HG03196 (cell line): ENCODE results near the gene ADARB2.
"Not testable (repeated sequence)": the region's sequence is repeated elsewhere in the genome, so short reads cannot be mapped to it uniquely, and the experiment has no call there.

Source experiments
- ATAC-seq: cut with Tn5 transposase; IDR thresholded peaks from one replicate; pipeline ENCODE4 v1.9.1; 2021; ENCODE audit not compliant: unreplicated experiment

The ADARB2 gene

DNA sequence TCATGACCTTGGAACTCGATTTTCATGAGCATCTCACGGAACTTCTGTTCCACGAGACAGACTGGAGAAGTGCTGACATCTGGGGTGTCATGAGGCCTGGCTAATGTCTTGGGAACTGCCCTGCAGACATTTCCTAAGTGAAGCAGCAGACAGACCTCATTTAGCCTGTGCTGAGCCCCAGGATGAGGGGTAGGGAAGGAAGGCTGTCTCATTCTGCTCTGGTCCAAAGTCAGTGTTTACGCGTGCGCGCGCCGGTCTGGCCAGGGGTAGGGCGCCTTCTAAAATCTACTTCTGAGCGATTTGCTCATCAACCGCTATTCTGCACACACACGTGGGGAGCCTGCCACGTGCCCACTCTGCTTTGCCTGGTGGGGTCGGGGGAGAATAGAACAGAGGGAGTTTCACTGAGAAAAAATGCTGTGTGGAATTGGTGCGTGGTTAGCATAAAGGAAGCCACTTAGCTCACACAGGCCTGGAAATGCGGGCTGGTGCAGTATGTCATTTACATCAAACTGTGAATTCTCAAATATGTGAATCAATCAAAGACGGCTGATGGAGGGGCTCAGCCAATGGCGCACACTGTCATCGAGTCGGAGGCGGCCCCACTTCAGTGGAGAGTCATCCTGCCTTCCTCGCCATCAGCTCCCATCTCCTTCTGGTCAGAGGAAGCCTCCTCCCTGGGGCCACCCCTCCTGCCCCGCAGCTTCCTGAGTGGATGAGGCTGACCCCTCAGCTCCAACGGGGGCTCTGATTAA, 335.1 kb downstream of the ADARB2 start:
- no peak for ATAC-seq

DNA sequence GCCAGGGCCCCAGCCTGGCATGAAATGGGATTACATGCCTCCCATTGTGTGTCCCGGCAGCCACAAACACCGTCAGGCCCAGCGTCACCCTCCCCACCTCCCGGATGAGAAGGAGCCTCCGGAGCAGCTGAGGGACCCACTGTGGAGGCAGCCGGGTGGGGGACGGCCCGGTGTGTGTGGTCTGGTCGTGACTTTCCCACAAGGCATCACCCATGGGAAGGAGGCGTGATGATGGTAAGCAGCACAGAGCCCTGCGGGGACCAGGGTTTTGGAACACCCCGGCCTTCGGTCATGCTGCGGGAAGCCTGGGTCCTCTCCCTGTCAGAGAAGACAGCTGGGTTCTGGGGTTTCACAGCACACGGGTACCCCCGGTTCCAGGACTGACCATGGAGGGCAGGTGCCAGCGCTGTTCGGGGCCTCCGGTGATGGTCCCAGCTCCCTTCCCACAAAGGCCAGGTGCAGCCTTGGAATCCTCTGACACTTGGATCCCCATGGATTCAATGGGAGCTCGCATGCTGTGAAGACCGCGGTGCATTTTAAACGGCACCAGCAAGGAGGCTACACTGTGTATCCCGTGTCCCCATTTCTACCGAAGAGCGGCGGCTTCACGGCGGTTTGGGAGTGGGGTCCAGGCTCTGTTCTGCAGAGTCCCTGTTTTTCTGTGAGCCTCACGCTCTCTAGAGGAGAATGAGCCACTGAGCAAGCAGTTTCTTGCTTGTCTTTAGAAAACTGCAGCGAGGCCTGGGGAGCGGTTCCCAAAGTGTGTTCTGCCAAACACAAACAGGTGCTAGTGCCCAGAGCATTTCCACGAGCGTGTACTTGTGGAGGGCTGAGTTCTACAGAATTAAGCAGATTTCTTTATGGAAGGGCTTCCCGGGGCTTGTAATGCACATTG, 336.0 kb downstream of the ADARB2 start:
- no peak for ATAC-seq

DNA sequence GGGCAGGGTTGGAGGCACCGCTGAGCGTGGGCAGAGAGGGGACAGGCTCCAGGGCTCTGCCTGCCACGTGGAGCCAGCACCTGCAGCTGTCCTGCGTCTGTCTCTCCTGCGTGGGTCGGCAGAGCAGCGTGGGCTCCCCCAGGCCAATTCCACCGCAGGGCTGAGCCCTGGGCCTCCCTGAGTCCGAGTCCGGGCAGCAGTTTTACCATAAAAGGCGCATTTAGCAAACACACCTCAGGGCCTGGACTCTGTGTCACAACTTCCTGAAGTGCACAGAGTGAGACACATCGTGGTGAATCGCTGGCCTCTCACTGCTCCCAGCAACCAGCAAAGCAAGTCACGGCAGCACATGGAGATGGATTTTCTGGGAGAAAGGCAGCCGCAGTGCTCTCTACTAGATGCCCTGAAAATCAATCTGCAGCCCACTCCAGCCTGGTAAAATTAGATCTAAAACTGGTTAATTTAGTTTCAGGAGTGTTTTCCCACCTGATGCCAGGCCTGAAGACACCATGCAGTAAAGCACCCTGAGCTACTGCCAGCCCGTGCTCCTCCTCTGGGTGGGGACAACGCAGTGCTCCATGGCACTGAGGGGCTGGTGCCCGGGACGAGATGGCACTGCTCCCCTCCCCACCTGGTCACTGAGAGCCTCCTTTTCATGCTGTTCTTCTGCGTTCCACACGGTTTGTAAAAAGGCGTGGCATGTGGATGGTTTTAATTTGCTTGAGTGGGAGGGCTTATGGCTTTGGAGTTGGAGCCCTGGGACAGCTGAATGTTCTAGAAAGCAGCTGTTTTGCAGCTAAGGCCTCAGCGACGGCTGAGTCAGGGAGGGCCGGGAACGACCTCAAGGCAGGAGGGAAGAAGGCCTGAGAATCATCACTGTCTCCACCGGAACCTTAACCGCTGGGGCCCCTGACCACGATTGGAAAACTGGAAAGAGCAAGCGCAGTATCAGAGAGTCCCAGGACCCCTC, 336.9 kb downstream of the ADARB2 start:
- ATAC-seq, result no peak

DNA sequence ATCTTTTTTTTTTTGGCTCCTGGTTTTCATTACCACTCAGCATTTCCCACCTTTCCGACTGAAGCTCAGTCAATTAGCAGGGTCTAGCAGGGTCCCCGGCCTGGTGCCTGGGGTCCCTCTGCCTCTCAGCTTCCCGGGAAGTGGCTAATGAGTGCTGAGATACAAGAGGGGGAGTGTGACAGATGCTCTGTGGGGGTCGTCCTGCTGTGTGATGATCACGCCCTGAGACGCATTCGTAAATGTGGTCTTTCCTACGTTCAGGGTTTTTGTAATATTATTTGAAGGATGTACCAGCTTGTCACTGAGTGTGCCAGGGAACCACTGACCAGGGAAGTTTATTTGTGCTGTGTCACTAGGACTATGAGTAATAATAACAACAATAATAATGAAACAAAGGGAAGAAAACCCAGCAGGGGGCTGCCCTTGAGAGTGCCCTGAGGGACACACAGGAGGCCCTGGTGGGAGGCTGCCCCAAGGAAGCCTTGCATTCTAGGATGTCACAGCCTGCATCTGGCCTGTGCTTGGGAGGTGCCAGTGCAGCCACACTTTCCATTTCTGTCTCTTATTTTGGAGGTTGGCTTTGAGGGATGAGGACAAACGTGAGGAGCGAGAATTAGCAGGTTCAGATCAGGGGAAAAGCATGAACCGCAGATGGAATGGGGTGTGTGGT, 337.8 kb downstream of the ADARB2 start:
- ATAC-seq, result no peak

DNA sequence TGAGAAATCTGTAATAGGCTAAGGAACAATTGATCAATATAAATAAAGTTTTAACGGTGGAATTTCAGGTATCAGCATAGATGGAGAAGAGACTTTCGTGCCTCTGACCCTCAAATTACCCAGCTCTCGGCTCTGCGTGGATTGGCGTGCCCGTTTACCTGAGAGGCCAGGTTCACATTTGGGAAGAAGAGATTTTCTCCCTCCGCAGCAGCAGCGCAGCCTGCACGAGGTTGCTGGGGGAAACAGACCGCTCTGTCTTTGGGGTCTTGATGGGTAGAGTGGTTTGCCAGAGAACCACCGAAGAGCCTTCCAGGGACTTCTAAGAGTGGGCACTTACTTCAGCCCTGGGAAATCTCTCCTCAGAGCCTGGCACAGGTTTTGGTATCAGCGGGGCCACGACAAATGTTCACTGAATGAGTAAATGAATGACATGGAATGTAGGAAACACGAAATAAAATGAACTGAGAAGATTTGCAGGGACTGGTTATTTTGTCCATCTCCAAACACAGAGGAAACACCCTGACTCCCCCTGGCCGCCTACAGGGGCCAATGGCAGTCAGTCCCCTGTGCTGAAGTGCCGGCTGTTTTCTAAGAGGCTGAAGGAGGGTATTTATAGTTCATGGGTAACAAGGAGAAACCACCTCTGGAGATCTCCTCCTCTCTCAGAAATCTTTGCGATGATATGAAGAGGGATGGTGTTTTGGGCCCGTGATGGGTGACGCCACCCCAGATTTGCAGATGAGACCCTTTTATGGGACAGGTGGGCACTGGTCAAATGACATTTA, 338.5 kb downstream of the ADARB2 start:
- no peak for ATAC-seq

DNA sequence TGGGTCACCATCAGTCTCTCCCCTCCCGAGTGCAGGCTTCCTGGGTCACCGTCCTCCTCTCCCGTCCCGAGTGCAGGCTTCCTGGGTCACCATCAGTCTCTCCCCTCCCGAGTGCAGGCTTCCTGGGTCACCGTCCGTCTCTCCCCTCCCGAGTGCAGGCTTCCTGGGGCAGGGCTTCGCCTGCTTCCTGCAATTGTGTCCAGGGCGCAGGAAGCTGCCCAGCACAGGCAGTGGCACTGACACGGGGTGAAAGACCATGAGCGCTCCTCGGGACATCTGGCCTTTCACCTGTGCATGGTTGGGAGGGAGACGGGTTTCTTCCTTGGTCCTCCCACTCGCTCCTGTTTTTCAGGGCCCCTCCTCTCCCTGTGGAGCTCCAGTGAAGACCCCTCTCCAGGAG, 339.2 kb downstream of the ADARB2 start:
- ATAC-seq, result not testable (repeated sequence)

DNA sequence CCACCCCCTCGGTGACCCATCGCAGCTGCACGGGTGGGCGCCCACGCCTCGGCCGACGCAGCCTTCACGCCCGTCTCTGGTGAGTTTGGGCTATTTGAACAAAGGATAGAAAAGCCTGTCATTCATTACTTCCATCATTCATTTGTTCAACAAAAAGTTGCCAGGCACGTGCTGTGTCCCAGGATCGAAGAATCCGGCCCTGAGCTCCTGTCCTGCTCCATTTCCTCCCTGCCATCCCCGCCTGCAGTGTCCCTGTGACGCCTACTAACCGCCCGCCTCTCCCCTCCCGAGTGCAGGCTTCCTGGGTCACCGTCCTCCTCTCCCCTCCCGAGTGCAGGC, 341.1 kb downstream of the ADARB2 start:
- ATAC-seq, result no peak

DNA sequence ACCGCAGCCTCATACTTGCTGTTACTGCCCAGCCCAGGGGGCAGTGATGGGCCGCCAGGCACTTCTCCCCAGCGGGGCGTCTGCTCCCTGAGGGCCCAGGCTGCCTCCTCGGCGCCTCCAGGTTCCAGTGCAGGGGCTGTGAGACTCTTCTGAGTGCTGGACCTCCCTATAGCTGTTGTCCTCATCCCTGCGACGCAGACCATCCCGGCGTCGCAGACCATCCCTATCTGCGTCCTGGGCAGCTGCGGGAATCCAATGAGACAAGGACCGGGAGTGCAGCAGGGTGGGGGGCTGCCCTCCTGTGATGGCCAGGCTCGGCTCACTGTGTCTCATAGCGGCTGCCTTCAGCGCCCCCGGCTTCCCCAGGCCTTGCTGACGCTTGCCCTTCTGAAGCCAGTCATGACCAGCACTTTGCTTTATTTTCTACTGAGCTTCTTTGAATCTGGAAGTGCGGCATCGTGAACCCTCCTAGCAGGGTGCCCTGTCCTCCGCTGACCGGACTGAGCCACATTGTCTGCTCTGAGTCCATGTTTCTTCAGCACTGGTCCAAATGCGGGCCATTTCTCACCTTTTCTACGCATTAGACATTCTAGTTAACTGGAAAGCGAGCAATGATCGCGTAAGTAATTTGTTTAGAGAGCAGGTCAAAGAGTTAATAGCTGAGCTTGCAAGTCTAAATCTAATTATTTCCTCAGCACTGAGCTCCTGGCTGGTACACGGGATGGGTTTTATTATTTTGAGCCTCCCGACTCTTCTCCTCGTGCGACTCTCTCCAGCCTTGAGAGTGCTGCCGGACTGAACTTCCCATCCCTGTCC, 341.6 kb downstream of the ADARB2 start:
- ATAC-seq, result no peak

DNA sequence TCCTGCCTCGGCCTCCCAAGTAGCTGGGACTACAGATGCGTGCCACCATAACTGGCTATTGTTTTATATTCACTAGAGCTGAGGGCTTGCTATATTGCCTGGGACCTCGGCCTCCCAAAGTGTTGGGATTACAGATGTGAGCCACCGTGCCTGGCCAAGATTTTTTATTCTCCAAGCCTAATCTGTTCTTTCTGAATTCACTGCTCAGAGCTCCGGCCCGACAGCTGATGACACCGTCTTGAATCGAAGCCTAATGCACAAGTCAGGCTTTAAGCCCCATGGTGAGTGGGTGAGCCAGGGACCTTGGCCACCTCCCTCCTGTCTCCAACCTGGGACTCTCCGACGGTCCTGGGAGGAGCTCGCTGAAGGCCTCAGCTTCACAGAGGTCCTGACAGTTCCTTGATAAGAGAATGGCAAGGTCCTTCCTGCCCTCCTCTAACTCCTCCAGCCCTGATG, 342.3 kb downstream of the ADARB2 start:
- ATAC-seq, result no peak

DNA sequence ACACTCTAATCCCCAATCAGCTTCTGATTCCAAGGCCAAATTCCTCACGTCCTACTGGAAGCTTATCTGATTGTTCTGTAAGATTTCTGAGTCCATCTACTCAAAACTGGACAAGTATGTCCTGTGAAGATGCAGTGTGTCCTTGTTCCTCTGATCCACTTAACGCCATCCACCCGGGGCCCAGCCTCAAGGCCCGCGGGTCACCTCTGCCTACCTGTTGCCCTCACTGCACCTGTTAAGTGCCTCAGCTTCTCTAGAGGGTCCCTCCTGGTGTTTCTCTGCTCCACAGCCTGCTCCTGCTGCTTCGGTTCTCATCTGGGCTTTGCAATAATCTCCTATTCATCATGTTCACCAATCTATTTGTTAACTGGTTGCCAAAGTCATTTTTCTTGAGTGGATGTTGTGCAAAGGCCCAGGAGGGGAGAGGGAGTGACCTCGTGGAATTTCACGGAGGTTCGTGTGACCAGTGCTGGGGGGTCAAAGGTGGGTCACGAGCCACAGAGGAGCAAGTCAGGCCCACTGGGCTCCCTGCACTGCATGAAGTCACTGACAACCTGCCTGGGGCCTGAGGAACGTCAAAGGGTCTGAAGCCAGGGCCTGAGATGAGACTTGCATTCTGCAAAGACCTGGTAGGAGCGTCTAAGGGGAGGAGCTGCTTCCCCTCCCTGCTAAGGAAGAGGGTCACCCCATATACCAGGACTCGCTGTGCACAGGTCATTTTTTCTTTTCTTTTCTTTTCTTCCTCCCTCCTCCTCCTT, 343.0 kb downstream of the ADARB2 start:
- ATAC-seq, result no peak

DNA sequence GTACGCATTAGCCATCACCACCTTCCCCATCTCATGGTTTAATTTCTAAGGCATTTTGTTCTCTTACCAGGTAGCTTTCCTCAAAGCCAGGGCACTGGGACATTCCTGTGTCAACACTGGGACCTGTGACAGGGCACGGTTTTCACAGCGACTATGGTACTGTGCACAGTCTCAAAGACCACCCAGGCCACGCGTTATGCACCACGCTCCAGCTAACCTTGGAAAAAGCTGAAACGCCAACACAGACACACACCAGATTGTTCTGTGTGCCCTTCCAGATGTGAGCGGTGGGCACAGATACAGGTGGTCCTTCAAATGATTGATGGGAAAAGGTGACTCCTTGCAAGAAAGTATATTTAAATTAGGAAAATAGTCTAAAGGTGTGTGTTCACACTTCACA, 343.8 kb downstream of the ADARB2 start:
- no peak for ATAC-seq

DNA sequence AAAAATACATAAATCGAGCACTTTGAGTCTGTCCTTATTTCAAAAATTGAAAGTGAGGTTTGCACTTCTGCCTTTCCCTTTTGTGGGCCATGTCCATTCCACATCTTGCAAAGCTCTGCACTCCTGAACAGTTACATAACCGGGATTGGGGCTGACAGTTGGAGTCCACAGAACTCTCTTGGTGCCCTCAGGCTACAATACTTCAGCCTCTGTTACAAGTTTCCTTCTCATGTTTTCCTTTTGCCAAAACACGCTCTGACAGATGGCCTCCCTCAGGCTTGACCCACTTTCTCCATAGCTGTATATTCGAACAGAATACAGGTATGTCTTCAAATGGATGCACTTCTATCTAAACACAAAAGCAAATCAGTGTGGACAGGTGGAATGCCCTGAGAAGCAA, 345.2 kb downstream of the ADARB2 start:
- no peak for ATAC-seq

DNA sequence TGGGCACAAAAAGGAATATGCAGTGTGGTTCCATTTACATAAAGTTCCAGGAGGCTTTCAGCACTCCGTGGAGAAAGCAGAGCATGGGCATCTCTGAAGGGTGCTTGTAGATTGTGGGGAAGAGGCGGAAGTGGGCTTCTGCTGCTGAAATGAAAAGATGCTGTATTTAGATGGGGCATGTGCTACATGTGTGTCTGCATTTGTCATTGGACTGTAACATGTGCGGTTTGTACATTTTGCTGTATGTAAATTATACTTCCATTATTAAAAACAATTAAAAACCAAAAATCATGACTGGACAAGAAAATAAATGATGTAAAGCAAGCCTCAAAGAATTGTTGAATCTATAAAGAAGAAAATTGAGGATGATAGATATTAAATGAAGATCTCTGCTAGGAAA, 347.1 kb downstream of the ADARB2 start:
- ATAC-seq, result no peak

DNA sequence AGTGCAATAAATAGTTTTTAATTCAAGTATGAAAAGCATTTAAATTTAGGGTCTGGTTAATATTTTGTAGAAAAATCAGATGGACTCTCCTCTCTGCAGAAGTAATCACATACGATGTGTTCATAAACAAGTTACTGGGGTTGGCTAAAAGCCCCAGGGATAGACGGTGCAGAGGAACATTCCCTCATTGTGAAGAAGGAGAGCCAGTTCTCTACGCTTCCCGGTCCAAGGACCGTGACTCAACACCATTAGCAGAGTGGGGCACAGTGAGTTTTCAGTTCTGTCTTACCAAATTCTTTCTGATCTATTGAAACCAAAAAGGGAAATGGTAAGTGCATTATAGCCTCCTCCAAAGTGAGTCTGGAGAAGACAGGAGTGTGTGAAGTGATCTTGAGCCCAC, 353.3 kb downstream of the ADARB2 start:
- no peak for ATAC-seq

DNA sequence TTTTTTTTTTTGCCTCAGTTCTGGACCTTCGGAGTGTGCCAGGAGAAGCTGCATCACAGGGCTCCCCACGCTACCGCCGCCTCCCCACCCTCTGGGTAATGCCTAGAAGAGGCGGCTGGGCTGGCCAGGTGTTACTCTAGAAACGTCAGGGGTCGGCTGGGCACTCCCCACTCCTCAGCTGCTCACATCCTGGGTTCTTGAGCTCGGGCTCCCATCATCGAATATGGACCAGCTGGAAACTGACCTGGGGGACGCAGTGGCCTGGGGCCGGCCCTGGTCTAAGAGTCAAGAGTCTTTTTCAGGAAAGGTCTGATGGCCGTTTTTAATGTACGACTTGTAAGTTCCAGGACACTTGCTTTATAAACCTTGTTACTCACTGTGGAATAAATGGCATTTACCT, 354.6 kb downstream of the ADARB2 start:
- ATAC-seq, result no peak

DNA sequence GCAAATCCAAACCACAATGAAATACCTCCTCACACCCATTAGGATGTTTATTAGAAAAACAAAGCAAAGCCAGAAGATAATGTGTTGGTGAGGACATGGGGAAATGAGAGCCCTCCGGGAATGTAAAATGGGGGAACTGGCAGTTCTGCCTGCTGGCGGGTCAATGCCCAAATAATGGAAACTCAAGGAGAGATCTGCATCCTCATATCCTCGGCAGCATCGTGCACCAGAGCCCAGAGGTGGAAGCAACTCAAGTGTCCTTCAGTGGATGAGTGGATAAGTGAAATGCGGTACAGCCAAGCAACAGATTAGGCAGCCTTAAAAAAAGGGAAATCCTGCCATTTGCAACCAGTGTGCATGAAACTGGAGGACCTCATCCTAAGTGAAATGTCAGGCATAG, 356.0 kb downstream of the ADARB2 start:
- no peak for ATAC-seq

DNA sequence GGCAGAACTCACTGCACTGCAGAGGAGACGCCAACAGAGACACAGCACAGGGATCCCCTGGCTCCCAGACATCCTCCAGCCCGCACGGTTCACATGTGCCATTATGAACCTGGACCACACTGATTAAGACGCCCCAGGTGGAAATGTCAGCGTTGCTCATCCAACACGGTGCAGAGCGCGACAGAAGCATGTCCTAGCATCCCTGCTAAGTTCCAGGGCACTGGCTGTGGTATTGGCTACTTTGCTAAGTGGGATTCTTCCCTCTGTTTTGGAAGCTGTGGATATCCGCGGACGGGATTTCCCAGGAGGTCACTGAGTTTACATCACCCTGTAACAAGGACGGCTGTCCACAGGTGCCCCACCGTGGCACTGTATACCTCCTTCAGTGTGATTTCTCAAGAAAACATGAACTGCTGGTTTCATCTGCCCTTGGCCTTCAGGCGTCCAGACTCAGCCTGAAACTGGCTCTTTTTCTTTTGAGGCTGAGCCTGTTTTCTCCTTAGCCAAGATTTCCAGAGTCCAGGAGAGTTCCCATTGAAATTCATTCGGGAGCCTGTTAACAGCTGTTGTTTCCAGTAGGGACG, 357.1 kb downstream of the ADARB2 start:
- no peak for ATAC-seq

DNA sequence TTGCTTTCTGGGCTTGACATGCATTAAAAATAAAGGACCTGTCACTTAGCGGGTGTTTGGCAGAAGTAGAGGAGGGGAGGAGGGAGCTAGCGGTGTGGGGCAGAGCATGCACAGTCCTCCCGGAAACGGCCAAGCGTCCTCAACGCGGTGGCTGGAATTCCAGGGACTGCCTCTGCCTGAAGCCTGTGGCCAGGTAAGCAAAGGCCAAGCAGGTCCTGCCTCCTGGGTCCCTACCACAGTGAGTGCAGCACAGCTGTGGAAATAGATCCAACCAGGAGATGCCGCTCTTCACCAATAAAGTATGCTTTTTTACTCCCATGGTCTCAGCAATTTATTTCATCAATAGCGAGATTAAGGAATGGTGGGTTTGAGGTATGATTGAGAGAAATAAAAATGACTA, 357.7 kb downstream of the ADARB2 start:
- no peak for ATAC-seq
